IMR-90 (cell line): ENCODE data around the gene TMPRSS13. TPM values are rescaled to one million over a fixed set of nuclear protein-coding genes. Genes with fewer than 3 reads are reported as not detected.

Experiments used
- ATAC-seq: fragments of 200-7000 bp; cut with Tn5 transposase; 2 replicates; pipeline ENCODE4 v1.9.1; 2020; ENCODE audit warnings: low read depth, mild to moderate bottlenecking, moderate library complexity
- BruUV-seq: library from RNA; stranded (reverse); fragments of 400-500 nt; replicated peaks from 2 replicates; lab custom pipeline; 2021; lab: Mats Ljungman, UMichigan
- CTCF ChIA-PET: fragments of 300-600 bp; formaldehyde crosslinking; extraction: SDS; loops from one replicate; lab custom pipeline; 2021; ENCODE audit warnings: antibody characterized with exemption; lab: Yijun Ruan, JAX
- POLR2A ChIA-PET: fragments of 300-600 bp; sonication (Branson Sonifier 250); formaldehyde crosslinking; loops from one replicate; lab custom pipeline; 2022; ENCODE audit warnings: antibody characterized with exemption; ENCODE audit not compliant: unreplicated experiment; lab: Charles Lee
- DNase-seq: peaks from one replicate; pipeline ENCODE4 v3.0.0; 2013
- H2AFZ ChIP-seq: replicated peaks from 2 replicates; pipeline ENCODE3; 2013; ENCODE audit warnings: low read length, mild to moderate bottlenecking; ENCODE audit not compliant: poor library complexity
- H2AK5ac ChIP-seq: 2 replicates; pipeline ENCODE4 v1.6.1; 2013; ENCODE audit warnings: low read depth, low read length, inconsistent platforms
- H2AK9ac ChIP-seq: replicated peaks from 2 replicates; pipeline ENCODE3; 2013; ENCODE audit warnings: mild to moderate bottlenecking, low read depth, low read length, moderate library complexity; ENCODE audit not compliant: poor library complexity
- H2BK120ac ChIP-seq: 2 replicates; pipeline ENCODE4 v1.6.1; 2013; ENCODE audit warnings: low read depth, low read length, inconsistent platforms
- H2BK15ac ChIP-seq: 3 replicates; pipeline ENCODE4 v1.6.1; 2013; ENCODE audit warnings: low read depth, low read length, inconsistent platforms
- H2BK20ac ChIP-seq: 2 replicates; pipeline ENCODE4 v1.6.1; 2013; ENCODE audit warnings: low read depth, mild to moderate bottlenecking, inconsistent platforms, low read length, moderate library complexity
- H2BK5ac ChIP-seq: 2 replicates; pipeline ENCODE4 v1.6.1; 2013; ENCODE audit warnings: mild to moderate bottlenecking, low read depth, low read length, inconsistent platforms; ENCODE audit not compliant: poor library complexity, severe bottlenecking
- H3K14ac ChIP-seq: replicated peaks from 2 replicates; pipeline ENCODE4 v1.6.1; 2013; ENCODE audit warnings: low read depth, low read length, inconsistent platforms
- H3K18ac ChIP-seq: 2 replicates; pipeline ENCODE4 v1.6.1; 2013; ENCODE audit warnings: low read depth, low read length, control low read depth
- H3K23ac ChIP-seq: 2 replicates; pipeline ENCODE4 v1.6.1; 2013; ENCODE audit warnings: low read depth, low read length, inconsistent platforms
- H3K27ac ChIP-seq: 2 replicates; pipeline ENCODE4 v1.5.1; 2013; ENCODE audit warnings: mild to moderate bottlenecking, control low read depth, low read length; ENCODE audit not compliant: insufficient read depth
- H3K27me3 ChIP-seq: 2 replicates; pipeline ENCODE4 v1.6.1; 2013; ENCODE audit warnings: low read length; ENCODE audit not compliant: control insufficient read depth, insufficient read depth
- H3K36me3 ChIP-seq: 2 replicates; pipeline ENCODE4 v1.6.1; 2013; ENCODE audit warnings: low read length, mixed read lengths; ENCODE audit not compliant: control insufficient read depth, insufficient read depth
- H3K4ac ChIP-seq: 2 replicates; pipeline ENCODE4 v1.6.1; 2013; ENCODE audit warnings: low read depth, low read length, inconsistent platforms
- H3K4me1 ChIP-seq: 2 replicates; pipeline ENCODE4 v1.6.1; 2013; ENCODE audit warnings: low read length, mixed read lengths; ENCODE audit not compliant: control insufficient read depth, insufficient read depth
- H3K4me2 ChIP-seq: 2 replicates; pipeline ENCODE4 v1.6.1; 2013; ENCODE audit warnings: low read depth, mild to moderate bottlenecking, control low read depth, low read length, moderate library complexity
- H3K4me3 ChIP-seq: 2 replicates; pipeline ENCODE4 v1.5.1; 2013; ENCODE audit warnings: low read depth, mild to moderate bottlenecking, control low read depth, low read length, moderate library complexity; ENCODE audit not compliant: insufficient read depth
- H3K56ac ChIP-seq: 2 replicates; pipeline ENCODE4 v1.6.1; 2013; ENCODE audit warnings: low read length, inconsistent platforms; ENCODE audit not compliant: insufficient read depth; ENCODE audit errors: extremely low read depth
- H3K79me1 ChIP-seq, 2 experiments: 2 replicates each; pipeline ENCODE4 v1.6.1; 2013; ENCODE audit warnings: low read length in 2 of 2, inconsistent platforms in 1 of 2, low read depth in 1 of 2
- H3K9ac ChIP-seq: 2 replicates; pipeline ENCODE4 v1.6.1; 2013; ENCODE audit warnings: low read depth, low read length, control low read depth
- H3K9me1 ChIP-seq: 2 replicates; pipeline ENCODE4 v1.6.1; 2013; ENCODE audit warnings: low read length, inconsistent platforms; ENCODE audit not compliant: insufficient read depth
- H3K9me3 ChIP-seq: 2 replicates; pipeline ENCODE4 v1.6.1; 2013; ENCODE audit warnings: low read length; ENCODE audit not compliant: control insufficient read depth, insufficient read depth
- H4K20me1 ChIP-seq: 2 replicates; pipeline ENCODE4 v1.6.1; 2013; ENCODE audit warnings: low read length, inconsistent platforms; ENCODE audit not compliant: insufficient read depth
- H4K5ac ChIP-seq: 2 replicates; pipeline ENCODE4 v1.6.1; 2013; ENCODE audit warnings: mild to moderate bottlenecking, low read depth, low read length, control low read depth
- H4K8ac ChIP-seq, 2 experiments: 2 replicates each; pipeline ENCODE4 v1.6.1; 2013; ENCODE audit warnings: low read depth in 2 of 2, low read length in 2 of 2, control low read depth in 1 of 2, inconsistent platforms in 1 of 2
- H4K91ac ChIP-seq: 2 replicates; pipeline ENCODE4 v1.6.1; 2013; ENCODE audit warnings: low read depth, low read length, inconsistent platforms; ENCODE audit not compliant: insufficient read depth
- BHLHE40 ChIP-seq: fragments of 150-350 bp; IDR thresholded peaks from 2 replicates; pipeline ENCODE4 v1.6.1; 2016; ENCODE audit warnings: mild to moderate bottlenecking, low read depth, low read length
- CEBPB ChIP-seq: IDR thresholded peaks from 2 replicates; pipeline ENCODE4 v1.6.1; 2012; ENCODE audit warnings: low read depth, low read length, improper control_type of control experiment
- CHD1 ChIP-seq: IDR thresholded peaks from 2 replicates; pipeline ENCODE4 v1.6.1; 2012; ENCODE audit warnings: low read depth, low read length, improper control_type of control experiment
- FOS ChIP-seq: fragments of 150-350 bp; IDR thresholded peaks from 2 replicates; pipeline ENCODE4 v1.6.1; 2016; ENCODE audit warnings: low read depth, low read length
- MAZ ChIP-seq: IDR thresholded peaks from 2 replicates; pipeline ENCODE4 v1.6.1; 2012; ENCODE audit warnings: low read depth, mild to moderate bottlenecking, low read length, improper control_type of control experiment, moderate library complexity, borderline replicate concordance
- MXI1 ChIP-seq: IDR thresholded peaks from 2 replicates; pipeline ENCODE4 v1.6.1; 2012; ENCODE audit warnings: low read depth, mild to moderate bottlenecking, low read length, moderate library complexity, borderline replicate concordance
- NFE2L2 ChIP-seq: fragments of 150-350 bp; IDR thresholded peaks from 2 replicates; pipeline ENCODE4 v1.6.1; 2016; ENCODE audit warnings: low read depth, mild to moderate bottlenecking, low read length
- POLR2A ChIP-seq: IDR thresholded peaks from 2 replicates; pipeline ENCODE4 v1.6.1; 2012; ENCODE audit warnings: mild to moderate bottlenecking, low read depth, low read length
- RCOR1 ChIP-seq: IDR thresholded peaks from 2 replicates; pipeline ENCODE4 v1.6.1; 2012; ENCODE audit warnings: mild to moderate bottlenecking, low read length, improper control_type of control experiment; ENCODE audit not compliant: insufficient replicate concordance
- WGBS, 2 experiments: methylation state at CpG; one replicate each; pipeline versions ENCODE4 v1.1.5 to v1.1.7; 2013; ENCODE audit warnings: missing lambda C conversion rate in 2 of 2; ENCODE audit not compliant: insufficient read length in 1 of 2; ENCODE audit errors: extremely low coverage in 2 of 2; 5-methylcytosine and 5-hydroxymethylcytosine counted together
- dilution Hi-C: fragments of 300-500 bp; cut with HindIII; formaldehyde crosslinking; loops from one replicate; pipeline ENCODE4 v1.14.3; 2018; ENCODE audit warnings: low sequenced_read_pairs; ENCODE audit not compliant: unreplicated experiment
- in situ Hi-C: fragments of 300-500 bp; cut with MboI; formaldehyde crosslinking; loops from 3 replicates; pipeline ENCODE4 v1.14.3; 2019; ENCODE audit warnings: low sequenced_read_pairs, inconsistent platforms, mixed read lengths
- intact Hi-C: fragments of 100-400 bp; cut with micrococcal nuclease; formaldehyde crosslinking; loops from 2 replicates; pipeline ENCODE4 v1.10.0; 2022
- polyA plus RNA-seq, 3 experiments: library from polyadenylated mRNA; depleted of rRNA; stranded (reverse); fragments of >200 nt; gene quantifications; 2 replicates each; pipeline ENCODE4 v1.2.3, GENCODE V29; 2012; ENCODE audit warnings: low replicate concordance in 1 of 3
- total RNA-seq: library from RNA; depleted of rRNA; stranded (reverse); fragments of >200 nt; gene quantifications from 2 replicates; pipeline ENCODE4 v1.2.3, GENCODE V29; 2012
- TF ChIP-seq, protein P1 (sequence below): fragments of 150-350 bp; IDR thresholded peaks from 2 replicates; pipeline ENCODE4 v1.6.1; 2017; ENCODE audit warnings: mild to moderate bottlenecking, antibody characterized with exemption, low read length, low read depth
- TF ChIP-seq, protein P2 (sequence below): conservative IDR thresholded peaks from 2 replicates; pipeline ENCODE4 v1.5.1; 2012; ENCODE audit warnings: mild to moderate bottlenecking, low read depth, low read length, improper control_type of control experiment
- TF ChIP-seq, protein P3 (sequence below): fragments of 150-350 bp; IDR thresholded peaks from 2 replicates; pipeline ENCODE4 v1.6.1; 2016; ENCODE audit warnings: low read depth, mild to moderate bottlenecking, low read length, moderate library complexity, borderline replicate concordance

TMPRSS13 gene
- total and polyA plus RNA-seq, 2 of the 4 experiments (the other 2 are of a cell fraction) = not detected

DNA sequence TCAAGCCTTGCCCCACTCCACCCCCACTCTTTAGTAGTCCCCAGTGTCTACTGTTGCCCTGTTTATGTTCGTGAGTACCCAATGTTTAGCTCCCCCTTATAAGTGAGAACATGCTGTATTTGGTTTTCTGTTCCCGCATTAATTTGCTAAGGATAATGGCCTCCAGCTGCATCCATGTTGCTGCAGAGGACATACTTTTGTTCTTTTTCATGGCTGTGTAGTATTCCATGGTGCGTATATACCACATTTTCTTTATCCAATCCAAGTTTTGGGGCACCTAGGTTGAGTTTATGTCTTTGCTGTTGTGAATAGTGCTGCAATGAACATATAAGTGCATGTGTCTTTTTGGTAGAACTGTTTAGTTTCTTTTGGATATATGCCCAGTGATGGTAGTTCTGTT lies 36.6 kb downstream of the TMPRSS13 start:
- TF ChIP-seq, protein P1, sequence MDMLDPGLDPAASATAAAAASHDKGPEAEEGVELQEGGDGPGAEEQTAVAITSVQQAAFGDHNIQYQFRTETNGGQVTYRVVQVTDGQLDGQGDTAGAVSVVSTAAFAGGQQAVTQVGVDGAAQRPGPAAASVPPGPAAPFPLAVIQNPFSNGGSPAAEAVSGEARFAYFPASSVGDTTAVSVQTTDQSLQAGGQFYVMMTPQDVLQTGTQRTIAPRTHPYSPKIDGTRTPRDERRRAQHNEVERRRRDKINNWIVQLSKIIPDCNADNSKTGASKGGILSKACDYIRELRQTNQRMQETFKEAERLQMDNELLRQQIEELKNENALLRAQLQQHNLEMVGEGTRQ = no peak
- no peak for TF ChIP-seq MAZ
- TF ChIP-seq MXI1 = no peak
- TF ChIP-seq CHD1 = no peak
- no peak for TF ChIP-seq FOS
- no peak for TF ChIP-seq CEBPB
- TF ChIP-seq, protein P2, sequence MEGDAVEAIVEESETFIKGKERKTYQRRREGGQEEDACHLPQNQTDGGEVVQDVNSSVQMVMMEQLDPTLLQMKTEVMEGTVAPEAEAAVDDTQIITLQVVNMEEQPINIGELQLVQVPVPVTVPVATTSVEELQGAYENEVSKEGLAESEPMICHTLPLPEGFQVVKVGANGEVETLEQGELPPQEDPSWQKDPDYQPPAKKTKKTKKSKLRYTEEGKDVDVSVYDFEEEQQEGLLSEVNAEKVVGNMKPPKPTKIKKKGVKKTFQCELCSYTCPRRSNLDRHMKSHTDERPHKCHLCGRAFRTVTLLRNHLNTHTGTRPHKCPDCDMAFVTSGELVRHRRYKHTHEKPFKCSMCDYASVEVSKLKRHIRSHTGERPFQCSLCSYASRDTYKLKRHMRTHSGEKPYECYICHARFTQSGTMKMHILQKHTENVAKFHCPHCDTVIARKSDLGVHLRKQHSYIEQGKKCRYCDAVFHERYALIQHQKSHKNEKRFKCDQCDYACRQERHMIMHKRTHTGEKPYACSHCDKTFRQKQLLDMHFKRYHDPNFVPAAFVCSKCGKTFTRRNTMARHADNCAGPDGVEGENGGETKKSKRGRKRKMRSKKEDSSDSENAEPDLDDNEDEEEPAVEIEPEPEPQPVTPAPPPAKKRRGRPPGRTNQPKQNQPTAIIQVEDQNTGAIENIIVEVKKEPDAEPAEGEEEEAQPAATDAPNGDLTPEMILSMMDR = no peak
- TF ChIP-seq, protein P3, sequence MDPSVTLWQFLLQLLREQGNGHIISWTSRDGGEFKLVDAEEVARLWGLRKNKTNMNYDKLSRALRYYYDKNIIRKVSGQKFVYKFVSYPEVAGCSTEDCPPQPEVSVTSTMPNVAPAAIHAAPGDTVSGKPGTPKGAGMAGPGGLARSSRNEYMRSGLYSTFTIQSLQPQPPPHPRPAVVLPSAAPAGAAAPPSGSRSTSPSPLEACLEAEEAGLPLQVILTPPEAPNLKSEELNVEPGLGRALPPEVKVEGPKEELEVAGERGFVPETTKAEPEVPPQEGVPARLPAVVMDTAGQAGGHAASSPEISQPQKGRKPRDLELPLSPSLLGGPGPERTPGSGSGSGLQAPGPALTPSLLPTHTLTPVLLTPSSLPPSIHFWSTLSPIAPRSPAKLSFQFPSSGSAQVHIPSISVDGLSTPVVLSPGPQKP = no peak
- no peak for TF ChIP-seq RCOR1
- TF ChIP-seq NFE2L2 = no peak
- TF ChIP-seq BHLHE40 = no peak
- TF ChIP-seq POLR2A = no peak
- POLR2A ChIA-PET = no interaction called here
- H3K9ac ChIP-seq = no peak overlapping the region
- BruUV-seq = no TSS peak
- H3K4me1 ChIP-seq = no peaks in the 10 kb centered on the region
- in situ Hi-C loops (no loop called here), dilution Hi-C loops (no loop called here), intact Hi-C loops (no loop called here)
- no peak overlapping the region for H3K56ac ChIP-seq
- H4K5ac ChIP-seq = no peak overlapping the region
- H3K4ac ChIP-seq = no peak overlapping the region
- H2BK120ac ChIP-seq = no peak overlapping the region
- H4K91ac ChIP-seq = no peak overlapping the region
- no peak overlapping the region for H2AK9ac ChIP-seq
- H2BK20ac ChIP-seq = no peak overlapping the region
- no peaks in the 10 kb centered on the region for H3K9me3 ChIP-seq
- H3K79me1 ChIP-seq = no peaks in the 10 kb centered on the region
- no peak overlapping the region for H3K27ac ChIP-seq
- no peak overlapping the region for H3K4me2 ChIP-seq
- H3K36me3 ChIP-seq = no peaks in the 10 kb centered on the region
- H3K18ac ChIP-seq = no peak overlapping the region
- no peak overlapping the region for H2BK5ac ChIP-seq
- WGBS, 2 experiments = no CpG with 5 or more reads among the region's 3 CpGs
- H4K20me1 ChIP-seq = no peaks in the 10 kb centered on the region
- H2AFZ ChIP-seq = no peak overlapping the region
- ATAC-seq (no peak), DNase-seq (no peak)
- no peak overlapping the region for H3K23ac ChIP-seq
- H3K27me3 ChIP-seq = no peaks in the 10 kb centered on the region; the same call in 1 of the 2 replicates
- CTCF ChIA-PET = no interaction called here
- H3K4me3 ChIP-seq = no peak overlapping the region
- no peak overlapping the region for H3K14ac ChIP-seq
- H2AK5ac ChIP-seq = no peak overlapping the region
- H2BK15ac ChIP-seq = no peak overlapping the region
- H3K9me1 ChIP-seq = no peaks in the 10 kb centered on the region
- H4K8ac ChIP-seq = no peak overlapping the region
